Hepatocyte (in vitro differentiated cells): ENCODE data around the gene SLC7A5. TPM values are rescaled to one million over a fixed set of nuclear protein-coding genes. Genes with fewer than 3 reads are reported as not detected.
"Not testable (repeated sequence)": the region's sequence is repeated elsewhere in the genome, so short reads cannot be mapped to it uniquely, and the experiment has no call there.

Source experiments
- DNase-seq: peaks from one replicate; pipeline ENCODE4 v3.0.0-alpha.2; 2016; ENCODE audit warnings: low spot score
- H2AFZ ChIP-seq: fragments of 200-600 bp; sonication (generic); 2 replicates; pipeline ENCODE4 v1.6.0; 2016; ENCODE audit warnings: antibody characterized with exemption, mild to moderate bottlenecking
- H3K27ac ChIP-seq: fragments of 200-600 bp; sonication (generic); 2 replicates; pipeline ENCODE4 v1.5.1; 2016; ENCODE audit warnings: mild to moderate bottlenecking
- H3K27me3 ChIP-seq: fragments of 200-600 bp; sonication (generic); 2 replicates; pipeline ENCODE4 v1.6.1; 2016
- H3K36me3 ChIP-seq: fragments of 200-600 bp; sonication (generic); replicated peaks from 2 replicates; pipeline ENCODE4 v1.5.1; 2016; ENCODE audit warnings: low read depth; ENCODE audit not compliant: insufficient read depth
- H3K4me1 ChIP-seq: fragments of 200-600 bp; sonication (generic); 2 replicates; pipeline ENCODE4 v1.5.1; 2016; ENCODE audit warnings: mild to moderate bottlenecking, moderate library complexity; ENCODE audit not compliant: insufficient read depth
- H3K4me2 ChIP-seq: fragments of 200-600 bp; sonication (generic); 2 replicates; pipeline ENCODE4 v1.6.0; 2016
- H3K4me3 ChIP-seq: fragments of 200-600 bp; sonication (generic); 2 replicates; pipeline ENCODE4 v1.5.1; 2016; ENCODE audit warnings: mild to moderate bottlenecking
- H3K79me2 ChIP-seq: fragments of 200-600 bp; sonication (generic); 2 replicates; pipeline ENCODE4 v1.6.0; 2017; ENCODE audit warnings: mild to moderate bottlenecking
- H3K9me2 ChIP-seq: fragments of 200-600 bp; sonication (generic); replicated peaks from 2 replicates; pipeline ENCODE4 v1.6.0; 2017; ENCODE audit warnings: mild to moderate bottlenecking; ENCODE audit not compliant: insufficient read depth
- H3K9me3 ChIP-seq: fragments of 200-600 bp; sonication (generic); 2 replicates; pipeline ENCODE4 v1.5.1; 2016; ENCODE audit warnings: low read depth, mild to moderate bottlenecking
- H4K20me1 ChIP-seq: fragments of 200-600 bp; sonication (generic); 2 replicates; pipeline ENCODE4 v1.6.0; 2016; ENCODE audit warnings: mild to moderate bottlenecking; ENCODE audit not compliant: insufficient read depth, poor library complexity, severe bottlenecking
- CTCF ChIP-seq: fragments of 200-600 bp; sonication (generic); IDR thresholded peaks from 2 replicates; pipeline ENCODE4 v1.5.1; 2016; ENCODE audit warnings: antibody characterized with exemption, mild to moderate bottlenecking; ENCODE audit not compliant: poor library complexity
- EZH2 ChIP-seq: fragments of 200-600 bp; sonication (generic); IDR thresholded peaks from 2 replicates; pipeline ENCODE4 v1.6.1; 2016; ENCODE audit warnings: antibody characterized with exemption, mild to moderate bottlenecking, borderline replicate concordance
- EZH2phosphoT487 ChIP-seq: fragments of 200-600 bp; sonication (generic); IDR thresholded peaks from one replicate; pipeline ENCODE4 v1.6.1; 2018; ENCODE audit warnings: antibody characterized with exemption, mild to moderate bottlenecking, low read depth, moderate library complexity; ENCODE audit not compliant: unreplicated experiment, severe bottlenecking
- WGBS: methylation state at CpG from one replicate; pipeline ENCODE4 v1.1.6; 2016; ENCODE audit warnings: low lambda C conversion rate; ENCODE audit errors: missing lambda C conversion rate; 5-methylcytosine and 5-hydroxymethylcytosine counted together
- polyA plus RNA-seq: library from polyadenylated mRNA; unstranded; fragments of >200 nt; fragmentation: Nextera tagmentation; extraction: Ambion mirVana; gene quantifications from 2 replicates; pipeline ENCODE4 v1.2.1, GENCODE V29; 2016
- total RNA-seq: library from RNA; depleted of rRNA; stranded (reverse); fragments of >200 nt; gene quantifications from 2 replicates; pipeline ENCODE4 v1.2.3, GENCODE V29; 2014

Gene SLC7A5
- total and polyA plus RNA-seq, 2 experiments from 2014 or later: 29.3 to 52.5 TPM

GRCh38 chr16:87878704-87879103 lies 9.4 kb upstream of the SLC7A5 start:
- H3K9me3 ChIP-seq: no peaks in the 10 kb centered on the region

GRCh38 chr16:87877942-87878507 lies 8.7 kb upstream of the SLC7A5 start:
- Histone ChIP-seq H3K4me2 (no peak overlapping the region), H3K36me3 (no peaks in the 10 kb centered on the region), H3K9me3 (no peaks in the 10 kb centered on the region), H3K4me3 (no peak overlapping the region), H2AFZ (no peak overlapping the region), H3K79me2 (no peaks in the 10 kb centered on the region), H3K27me3 (no peaks in the 10 kb centered on the region), H3K4me1 (peaks cover 3% of the 10 kb centered on the region), H3K9me2 (no peaks in the 10 kb centered on the region), H3K27ac (no peak overlapping the region), H4K20me1 (no peaks in the 10 kb centered on the region)
- DNase-seq: no peak
- WGBS: 87% methylated on average over 19 of the region's 19 CpGs
- no peak for TF ChIP-seq EZH2phosphoT487

More at GRCh38 chr16:87878704-87879103, 9.4 kb upstream of the SLC7A5 start:
- DNase-seq: no peak
- Histone ChIP-seq H3K79me2 (no peaks in the 10 kb centered on the region), H3K27ac (no peak overlapping the region), H3K27me3 (no peaks in the 10 kb centered on the region), H3K36me3 (no peaks in the 10 kb centered on the region), H2AFZ (no peak overlapping the region), H3K9me2 (no peaks in the 10 kb centered on the region), H3K4me1 (peaks cover 3% of the 10 kb centered on the region), H3K4me3 (no peak overlapping the region), H4K20me1 (no peaks in the 10 kb centered on the region), H3K4me2 (no peak overlapping the region)
- 61% methylated on average over 5 of the region's 5 CpGs for WGBS
- TF ChIP-seq CTCF: no peak
- TF ChIP-seq EZH2phosphoT487: no peak
- TF ChIP-seq EZH2: no peak

- Histone ChIP-seq H3K27ac (no peak overlapping the region), H3K27me3 (no peaks in the 10 kb centered on the region), H3K79me2 (no peaks in the 10 kb centered on the region), H3K36me3 (no peaks in the 10 kb centered on the region), H3K9me3 (no peaks in the 10 kb centered on the region), H4K20me1 (no peaks in the 10 kb centered on the region), H3K4me1 (peaks cover 21% of the 10 kb centered on the region), H2AFZ (no peak overlapping the region), H3K4me2 (no peak overlapping the region), H3K9me2 (no peaks in the 10 kb centered on the region), H3K4me3 (no peak overlapping the region)
- 38% methylated on average over 24 of the region's 24 CpGs for WGBS
- TF ChIP-seq CTCF (no peak), EZH2phosphoT487 (no peak), EZH2 (no peak)
- DNase-seq: no peak
These were observed 5.5 kb upstream of the SLC7A5 start for GRCh38 chr16:87874639-87875427.

GRCh38 chr16:87870418-87871291 lies 1.3 kb upstream of the SLC7A5 start:
- not testable (repeated sequence) for H4K20me1 ChIP-seq, H3K36me3 ChIP-seq, H3K9me2 ChIP-seq, H2AFZ ChIP-seq, H3K9me3 ChIP-seq, H3K27me3 ChIP-seq, H3K4me3 ChIP-seq
- peak; percentile 85 for DNase-seq
- H3K79me2 ChIP-seq: peaks cover 21% of the 10 kb centered on the region
- H3K4me1 ChIP-seq: peaks cover 24% of the 10 kb centered on the region
- peak overlapping the region; percentile 95 for H3K27ac ChIP-seq
- 26% methylated on average over 24 of the region's 24 CpGs for WGBS
- H3K4me2 ChIP-seq: peak overlapping the region; percentile 37

- not testable (repeated sequence) for H4K20me1 ChIP-seq, H3K27me3 ChIP-seq, DNase-seq, H3K4me3 ChIP-seq, H3K36me3 ChIP-seq, H3K9me3 ChIP-seq, H2AFZ ChIP-seq, H3K9me2 ChIP-seq
- WGBS: 62% methylated on average over 13 of the region's 18 CpGs
- peak overlapping the region; percentile 5 for H3K4me2 ChIP-seq
- H3K4me1 ChIP-seq: peaks cover 26% of the 10 kb centered on the region
- H3K27ac ChIP-seq: peak overlapping the region; percentile 95
- peaks cover 28% of the 10 kb centered on the region for H3K79me2 ChIP-seq
These were observed 641 bp upstream of the SLC7A5 start for GRCh38 chr16:87869879-87870417.
